Adipose tissue (tissue), 3 donors: ENCODE measurements around the gene CUL5. TPM values are rescaled to one million over a fixed set of nuclear protein-coding genes. Genes with fewer than 3 reads are reported as not detected.
"Not testable (repeated sequence)": the region's sequence is repeated elsewhere in the genome, so short reads cannot be mapped to it uniquely, and the experiment has no call there.

Experiments
- H3K27ac ChIP-seq: one replicate; pipeline ENCODE4 v1.5.1; 2013; ENCODE audit warnings: low read depth, low read length
- WGBS, 3 donors: extraction: QIAGEN DNeasy Blood & Tissue Kit; methylation state at CpG; one replicate each; pipeline ENCODE4 v1.1.7; 2013; 5-methylcytosine and 5-hydroxymethylcytosine counted together
- polyA plus RNA-seq, 3 donors: library from polyadenylated mRNA; stranded (reverse); fragments of 200-250 nt; gene quantifications; one replicate each; pipeline ENCODE4 v1.2.3, GENCODE V29; 2013
- donor health status: healthy with polysubstance abuse.
- donor health status: Bipolar disorder and iron deficiency.
- donor health status: healthy.

The CUL5 gene
- polyA plus RNA-seq, 3 donors: 3.9 to 9.6 (median 6.5) TPM

- 91 to 97% (median 95%) methylated on average over 4 of the region's 4 CpGs for WGBS, 3 donors
- no peak overlapping the region for H3K27ac ChIP-seq
These were observed 84.6 kb downstream of the CUL5 start for GRCh38 chr11:108093128-108093904.

GRCh38 chr11:108097179-108097578 is 88.5 kb downstream of the CUL5 start:
- 82 to 97% (median 88%) methylated on average over 3 of the region's 3 CpGs for WGBS, 3 donors
- no peak overlapping the region for H3K27ac ChIP-seq

GRCh38 chr11:108101090-108101775 is 92.5 kb downstream of the CUL5 start:
- no peak overlapping the region for H3K27ac ChIP-seq
- 91 to 96% (median 93%) methylated on average over 1 of the region's 1 CpG for WGBS, 3 donors

GRCh38 chr11:108111126-108111525 is 102.4 kb downstream of the CUL5 start:
- no peak overlapping the region for H3K27ac ChIP-seq
- 94 to 98% (median 95%) methylated on average over 4 of the region's 4 CpGs for WGBS, 3 donors

- 88 to 95% (median 91%) methylated on average over 2 of the region's 2 CpGs for WGBS, 3 donors
- H3K27ac ChIP-seq: no peak overlapping the region
These were observed 103.4 kb downstream of the CUL5 start for GRCh38 chr11:108112057-108112456.

- H3K27ac ChIP-seq: no peak overlapping the region
- WGBS, 3 donors: 33 to 40% (median 33%) methylated on average over 5 of the region's 5 CpGs
These were observed 106.9 kb downstream of the CUL5 start for GRCh38 chr11:108115500-108116140.

- no peak overlapping the region for H3K27ac ChIP-seq
These were observed 109.2 kb downstream of the CUL5 start for GRCh38 chr11:108117746-108118371.

GRCh38 chr11:108120936-108121273 is 112.2 kb downstream of the CUL5 start:
- H3K27ac ChIP-seq: not testable (repeated sequence)
- 56 to 65% (median 65%) methylated on average over 7 of the region's 7 CpGs for WGBS, 3 donors

GRCh38 chr11:108121274-108122155 is 112.8 kb downstream of the CUL5 start, which contains the start of gene ACAT1:
ACAT1 (plus strand) TSS chr11:108121567; CDS start chr11:108121607, 40 bp downstream.
- 0 to 1% (median 1%) methylated on average over 70 to 73 of the region's 73 CpGs for WGBS, 3 donors
- H3K27ac ChIP-seq: no peak within 1 kb of the TSS

GRCh38 chr11:108122166-108122628 is 113.5 kb downstream of the CUL5 start:
- WGBS, 3 donors: 16 to 44% (median 27%) methylated on average over 9 of the region's 9 CpGs
- no peak overlapping the region for H3K27ac ChIP-seq

GRCh38 chr11:108125096-108125495 is 116.4 kb downstream of the CUL5 start:
- H3K27ac ChIP-seq: no peak overlapping the region
- WGBS, 3 donors: 73 to 92% (median 88%) methylated on average over 5 of the region's 5 CpGs

- 95 to 100% (median 98%) methylated on average over 2 of the region's 2 CpGs for WGBS, 3 donors
- no peak overlapping the region for H3K27ac ChIP-seq
These were observed 120.1 kb downstream of the CUL5 start for GRCh38 chr11:108128772-108129171.

GRCh38 chr11:108131993-108132392 is 123.3 kb downstream of the CUL5 start:
- WGBS, 3 donors: 74 to 90% (median 89%) methylated on average over 1 of the region's 1 CpG
- no peak overlapping the region for H3K27ac ChIP-seq

- WGBS, 3 donors: 94 to 98% (median 96%) methylated on average over 2 of the region's 2 CpGs
- not testable (repeated sequence) for H3K27ac ChIP-seq
These were observed 124.4 kb downstream of the CUL5 start for GRCh38 chr11:108132993-108133538.

GRCh38 chr11:108135845-108136544 is 127.3 kb downstream of the CUL5 start:
- H3K27ac ChIP-seq: no peak overlapping the region
- 66 to 71% (median 71%) methylated on average over 2 of the region's 2 CpGs for WGBS, 3 donors

- no peak overlapping the region for H3K27ac ChIP-seq
- 91 to 97% (median 93%) methylated on average over 1 of the region's 1 CpG for WGBS, 3 donors
These were observed 128.5 kb downstream of the CUL5 start for GRCh38 chr11:108137212-108137611.

GRCh38 chr11:108142304-108142703 is 133.6 kb downstream of the CUL5 start:
- no peak overlapping the region for H3K27ac ChIP-seq
- WGBS, 3 donors: 61 to 98% (median 96%) methylated on average over 7 of the region's 7 CpGs
